HepG2 (cell line): ENCODE data around the gene MXRA8. TPM values are rescaled to one million over a fixed set of nuclear protein-coding genes. Genes with fewer than 3 reads are reported as not detected.

ENCODE experiments used
- ATM ChIP-seq: fragments of 450-650 bp; IDR thresholded peaks from 2 replicates; pipeline ENCODE4 v1.7.1; 2017; ENCODE audit warnings: mild to moderate bottlenecking, borderline replicate concordance
- HOXA5 ChIP-seq: sonication (generic); formaldehyde crosslinking; IDR thresholded peaks from 2 replicates; pipeline ENCODE4 v1.4.0; 2020; ENCODE audit warnings: missing genetic modification reagents
- MEIS2 ChIP-seq: sonication (generic); formaldehyde crosslinking; IDR thresholded peaks from 2 replicates; pipeline ENCODE4 v1.9.0; 2021; ENCODE audit warnings: mild to moderate bottlenecking, missing genetic modification reagents
- RAD21 ChIP-seq: fragments of 450-650 bp; formaldehyde crosslinking; IDR thresholded peaks from 2 replicates; pipeline ENCODE4 v1.5.0; 2020; ENCODE audit warnings: mild to moderate bottlenecking
- RAD51 ChIP-seq: fragments of 450-650 bp; IDR thresholded peaks from 2 replicates; pipeline ENCODE4 v1.6.1; 2016; ENCODE audit warnings: borderline replicate concordance
- THAP9 ChIP-seq: sonication (generic); formaldehyde crosslinking; IDR thresholded peaks from 2 replicates; pipeline ENCODE4; 2020; ENCODE audit warnings: missing genetic modification reagents, mild to moderate bottlenecking, borderline replicate concordance
- ZBTB40 ChIP-seq, 2 experiments: fragments of 450-650 bp in 1 of 2; sonication (generic) in 1 of 2; formaldehyde crosslinking in 1 of 2; IDR thresholded peaks; 2 replicates each; pipeline versions ENCODE4 v1.6.1 to v1.8.0; 2016 to 2022; ENCODE audit warnings: antibody characterized with exemption in 1 of 2, mild to moderate bottlenecking in 1 of 2, missing genetic modification reagents in 1 of 2
- ZNF101 ChIP-seq: sonication (generic); formaldehyde crosslinking; IDR thresholded peaks from 2 replicates; pipeline ENCODE4 v1.4.0; 2020; ENCODE audit warnings: mild to moderate bottlenecking, low read depth, missing genetic modification reagents, borderline replicate concordance
- ZNF704 ChIP-seq: sonication (generic); formaldehyde crosslinking; IDR thresholded peaks from 2 replicates; pipeline ENCODE4 v1.8.1; 2023; ENCODE audit warnings: mild to moderate bottlenecking, inconsistent platforms, moderate library complexity, missing genetic modification reagents, borderline replicate concordance
- ZNF800 ChIP-seq: sonication (generic); formaldehyde crosslinking; IDR thresholded peaks from 2 replicates; pipeline ENCODE4 v1.4.0; 2020; ENCODE audit warnings: missing genetic modification reagents
- polyA plus RNA-seq, 8 experiments: library from polyadenylated mRNA; depleted of rRNA in 3 of 8; stranded (reverse) in 7 of 8; unstranded in 1 of 8; fragments of >200 nt; fragmentation: Illumina TruSeq in 4 of 8; extraction: Trizol in 4 of 8; gene quantifications; 2 replicates each; pipeline versions ENCODE4 v1.2.1 to v1.2.3, GENCODE V29; 2011 to 2016; ENCODE audit warnings: low read depth in 4 of 8, missing spikeins in 1 of 8, mixed read lengths in 1 of 8; ENCODE audit not compliant: insufficient read depth in 1 of 8
- total RNA-seq, 5 experiments: library from RNA; depleted of rRNA; stranded (reverse); fragments of >200 nt; fragmentation: Illumina TruSeq; extraction: Trizol; gene quantifications; 2 replicates each; pipeline ENCODE4 v1.2.3, GENCODE V29; 2016; ENCODE audit warnings: low read depth in 1 of 5

MXRA8 gene
- total and polyA plus RNA-seq, 2 of the 13 experiments (the other 11 are each of a cell fraction or from before 2014, with no cell fraction given): 19.8 to 44.8 TPM

- TF ChIP-seq ZBTB40 (IDR thresholded peaks at IDR 0.05) (peak; percentile 97), ZBTB40 (CRISPR knock-in tag; IDR thresholded peaks at IDR 0.05) (peak; percentile 95), ATM (no peak), ZNF704 (no peak; the same call in 1 of the 2 replicates), THAP9 (CRISPR knock-in tag) (peak; percentile 91; the same call in 1 of the 2 replicates), ZNF800 (CRISPR knock-in tag) (no peak), HOXA5 (CRISPR knock-in tag) (peak; percentile 92), ZNF101 (no peak), RAD51 (no peak), MEIS2 (CRISPR knock-in tag) (no peak; the same call in 1 of the 2 replicates), RAD21 (CRISPR knock-in tag) (peak; percentile 71)
These were observed 16.7 kb upstream of the MXRA8 start, which contains the start of gene AURKAIP1 (continued) for GRCh38 chr1:1374929-1375662.
